ENCODE data around the gene SYNE2.

DNA sequence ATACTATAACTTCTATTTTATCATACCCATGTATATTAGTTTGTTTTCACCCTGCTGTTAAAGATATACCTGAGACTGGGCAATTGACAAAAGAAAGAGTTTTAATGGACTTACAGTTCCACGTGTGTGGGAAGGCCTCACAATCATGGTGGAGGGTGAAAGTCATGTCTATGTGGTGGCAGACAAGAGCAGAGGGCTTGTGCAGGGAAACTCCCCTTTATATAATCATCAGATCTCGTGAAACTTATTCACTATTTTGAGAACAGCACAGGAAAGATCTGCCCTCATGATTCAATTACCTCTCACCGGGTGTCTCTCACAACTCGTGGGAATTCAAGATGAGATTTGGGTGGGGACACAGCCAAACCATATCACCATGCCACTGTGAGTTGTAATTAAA, 135.8 kb downstream of the SYNE2 start:
- TF ChIP-seq POLR2AphosphoS5 (IDR thresholded peaks at IDR 0.05), result no peak
- TF ChIP-seq CTCF (IDR thresholded peaks at IDR 0.05), result no peak

Data from prostate gland (tissue), 2 donors.